Omental fat pad (tissue), 4 donors: Measurements from ENCODE around the gene SPART. TPM values are rescaled to one million over a fixed set of nuclear protein-coding genes. Genes with fewer than 3 reads are reported as not detected.
"Not testable (repeated sequence)": the region's sequence is repeated elsewhere in the genome, so short reads cannot be mapped to it uniquely, and the experiment has no call there.

Experiments
- ATAC-seq: fragments of 150-250 bp; one replicate; pipeline ENCODE4 v1.9.1; 2016; ENCODE audit warnings: mild to moderate bottlenecking, moderate library complexity; ENCODE audit not compliant: low FRiP score
- DNase-seq: peaks from one replicate; pipeline ENCODE4 v3.0.0-alpha.2; 2019; ENCODE audit warnings: low spot score
- total RNA-seq, 4 donors: library from RNA; depleted of rRNA; stranded (reverse); fragments of >200 nt; gene quantifications; one replicate each; pipeline ENCODE4 v1.1.0, GENCODE V29; 2016
- TF ChIP-seq, protein P1 (sequence below), 3 donors: fragments of 450-650 bp; IDR thresholded peaks; one replicate each; pipeline ENCODE4 v1.5.1; 2016 to 2017; ENCODE audit warnings: antibody characterized with exemption in 3 of 3, mild to moderate bottlenecking in 3 of 3, moderate library complexity in 2 of 3

Gene SPART
- total RNA-seq, 4 donors from 2014 or later, result 70.7 to 98.0 (median 73.6) TPM

DNA sequence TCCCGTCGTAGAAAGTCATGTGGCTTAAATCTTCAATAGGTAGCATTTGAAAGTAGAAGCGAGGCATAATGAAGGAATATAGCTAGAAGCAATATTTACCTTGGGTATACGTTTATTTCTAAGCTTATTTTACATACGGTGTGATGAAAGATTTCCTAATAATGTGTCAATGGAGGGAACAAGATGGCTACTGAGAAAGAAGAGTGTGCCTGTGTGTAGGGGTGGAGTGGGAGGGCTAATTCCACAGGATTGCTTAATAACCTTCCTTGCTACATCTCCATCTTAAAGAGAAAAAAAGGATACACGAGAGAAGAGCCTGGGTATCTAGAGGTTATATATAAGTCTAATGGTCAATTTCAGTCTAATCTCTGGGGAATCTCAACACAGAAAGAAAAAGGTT is 2.0 kb downstream of the SPART start:
- ATAC-seq (no peak), DNase-seq (no peak)
- TF ChIP-seq, protein P1, sequence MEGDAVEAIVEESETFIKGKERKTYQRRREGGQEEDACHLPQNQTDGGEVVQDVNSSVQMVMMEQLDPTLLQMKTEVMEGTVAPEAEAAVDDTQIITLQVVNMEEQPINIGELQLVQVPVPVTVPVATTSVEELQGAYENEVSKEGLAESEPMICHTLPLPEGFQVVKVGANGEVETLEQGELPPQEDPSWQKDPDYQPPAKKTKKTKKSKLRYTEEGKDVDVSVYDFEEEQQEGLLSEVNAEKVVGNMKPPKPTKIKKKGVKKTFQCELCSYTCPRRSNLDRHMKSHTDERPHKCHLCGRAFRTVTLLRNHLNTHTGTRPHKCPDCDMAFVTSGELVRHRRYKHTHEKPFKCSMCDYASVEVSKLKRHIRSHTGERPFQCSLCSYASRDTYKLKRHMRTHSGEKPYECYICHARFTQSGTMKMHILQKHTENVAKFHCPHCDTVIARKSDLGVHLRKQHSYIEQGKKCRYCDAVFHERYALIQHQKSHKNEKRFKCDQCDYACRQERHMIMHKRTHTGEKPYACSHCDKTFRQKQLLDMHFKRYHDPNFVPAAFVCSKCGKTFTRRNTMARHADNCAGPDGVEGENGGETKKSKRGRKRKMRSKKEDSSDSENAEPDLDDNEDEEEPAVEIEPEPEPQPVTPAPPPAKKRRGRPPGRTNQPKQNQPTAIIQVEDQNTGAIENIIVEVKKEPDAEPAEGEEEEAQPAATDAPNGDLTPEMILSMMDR (IDR thresholded peaks at IDR 0.05), result no peak

DNA sequence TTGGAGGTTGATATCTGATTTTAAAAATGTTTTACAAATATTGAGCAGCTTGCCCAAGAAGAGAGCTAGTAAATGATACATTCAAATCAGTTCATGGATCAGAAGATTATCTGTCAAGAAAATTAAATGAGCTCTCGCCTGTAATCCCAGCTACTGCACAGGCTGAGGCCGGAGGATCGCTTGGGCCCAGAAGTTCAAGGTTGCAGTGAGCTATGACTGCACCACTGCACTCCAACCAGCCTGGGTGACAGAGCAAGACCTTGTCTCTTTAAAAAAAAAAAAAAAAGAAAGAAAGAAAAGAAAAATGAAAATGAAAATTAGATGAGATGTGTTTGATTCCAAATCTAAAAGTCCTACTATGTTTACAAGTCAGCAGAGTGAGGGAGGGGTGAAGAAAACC is 2.4 kb downstream of the SPART start:
- TF ChIP-seq, protein P1 (IDR thresholded peaks at IDR 0.05), result no peak

DNA sequence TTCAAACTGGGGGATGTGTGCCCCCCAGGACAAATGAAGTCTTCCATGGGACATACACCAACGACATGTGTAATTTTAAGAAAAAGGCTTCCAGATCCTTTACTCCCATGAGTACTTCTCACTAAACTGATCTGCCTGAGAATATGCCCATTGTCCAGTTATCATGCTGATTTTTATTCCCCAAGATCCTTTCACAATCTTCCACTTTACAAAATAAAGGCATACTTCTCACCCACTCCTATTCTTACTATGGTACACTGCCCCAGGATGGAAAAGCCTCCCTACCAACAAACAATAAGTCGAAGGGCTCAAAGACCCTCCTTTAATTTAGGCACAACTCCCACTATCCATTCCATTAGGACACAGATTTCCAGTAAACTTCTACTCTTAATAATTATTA is 3.5 kb downstream of the SPART start:
- ATAC-seq (no peak), DNase-seq (no peak)

More for the DNA sequence above, 2.4 kb downstream of the SPART start:
- DNase-seq (no peak), ATAC-seq (no peak)

DNA sequence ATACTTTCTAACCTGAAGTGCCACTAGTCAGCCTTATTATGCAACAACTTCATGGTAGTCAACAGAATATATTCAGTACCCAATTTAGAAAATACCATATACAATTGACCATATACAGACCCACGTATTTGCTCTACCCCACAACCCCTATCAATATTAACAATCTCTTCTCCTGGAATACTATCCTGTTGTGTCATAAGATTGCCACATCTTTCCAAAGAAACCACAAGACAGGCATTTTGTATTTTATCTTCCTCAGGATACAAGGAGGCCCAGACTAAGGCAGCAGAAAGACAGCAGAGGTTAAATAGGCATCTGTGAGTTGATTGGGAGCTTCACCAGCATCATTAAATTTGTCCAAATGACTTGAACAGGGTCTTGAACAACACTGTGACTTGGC is 4.5 kb downstream of the SPART start:
- TF ChIP-seq, protein P1 (IDR thresholded peaks at IDR 0.05), result no peak
- ATAC-seq (no peak), DNase-seq (no peak)

More for the DNA sequence above, 3.5 kb downstream of the SPART start:
- TF ChIP-seq, protein P1 (IDR thresholded peaks at IDR 0.05), result no peak

- ATAC-seq, result no peak
- DNase-seq, result no peak
- TF ChIP-seq, protein P1 (IDR thresholded peaks at IDR 0.05), result no peak
Measured at GRCh38 chr13:36339600-36340155, 6.5 kb downstream of the SPART start.

- DNase-seq (no peak), ATAC-seq (no peak)
- TF ChIP-seq, protein P1 (IDR thresholded peaks at IDR 0.05), result no peak
Measured at GRCh38 chr13:36337938-36338641, 8.1 kb downstream of the SPART start.

DNA sequence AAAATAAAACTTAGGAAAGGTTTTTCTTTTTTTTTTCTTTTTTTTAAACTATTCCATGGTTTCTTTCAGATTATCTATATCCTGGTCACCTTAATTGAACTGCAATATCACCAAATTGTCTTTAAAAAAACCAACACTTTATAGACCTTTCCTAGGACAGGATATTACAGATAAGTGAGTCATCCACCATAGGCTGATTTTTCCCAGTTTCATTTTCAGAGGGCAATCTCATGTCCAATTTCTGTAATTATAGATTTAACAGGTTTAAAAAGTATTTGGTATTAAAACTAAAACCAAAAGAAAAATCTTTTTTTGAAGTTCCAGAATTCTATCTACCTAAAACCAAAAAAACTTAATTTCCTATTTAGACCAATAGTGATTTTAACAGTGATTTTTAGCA is 13.2 kb downstream of the SPART start:
- ATAC-seq (no peak), DNase-seq (no peak)
- TF ChIP-seq, protein P1 (IDR thresholded peaks at IDR 0.05), result no peak

- DNase-seq, ATAC-seq: not testable (repeated sequence)
Measured at GRCh38 chr13:36332255-36332654, 13.9 kb downstream of the SPART start.
